Adrenal gland (tissue), 12 donors: ENCODE data around the gene LDAF1. TPM values are rescaled to one million over a fixed set of nuclear protein-coding genes. Genes with fewer than 3 reads are reported as not detected.

Experiments
- DNase-seq, 7 donors: peaks; one replicate each; pipeline ENCODE4 v3.0.0-alpha.2; 2019 to 2020
- H3K27ac ChIP-seq, 5 donors: fragments of 200-600 bp; sonication (generic) in 4 of 5; 1 replicate in 3 of 5; 2 replicates in 2 of 5; pipeline versions ENCODE4 v1.5.1 to v1.8.0; 2016 to 2020; ENCODE audit warnings: mild to moderate bottlenecking in 1 of 5
- H3K27me3 ChIP-seq: fragments of 200-600 bp; 2 replicates; pipeline ENCODE4 v1.8.0; 2021
- H3K36me3 ChIP-seq, 2 donors: fragments of 200-600 bp; replicated peaks in 1 of 2; 1 replicate in 1 of 2; 2 replicates in 1 of 2; pipeline versions ENCODE4 v1.5.1 to v1.8.0; 2018 to 2022
- H3K4me1 ChIP-seq, 2 donors: fragments of 200-600 bp; replicated peaks in 1 of 2; 1 replicate in 1 of 2; 2 replicates in 1 of 2; pipeline versions ENCODE4 v1.5.1 to v1.8.0; 2018 to 2021
- H3K4me3 ChIP-seq, 4 donors: fragments of 200-600 bp; sonication (generic) in 3 of 4; one replicate each; pipeline ENCODE4 v1.5.1; 2016 to 2018
- H3K9me3 ChIP-seq, 3 donors: fragments of 200-600 bp; sonication (generic) in 1 of 3; replicated peaks in 1 of 3; 1 replicate in 2 of 3; 2 replicates in 1 of 3; pipeline versions ENCODE4 v1.5.1 to v1.8.0; 2016 to 2021
- POLR2A ChIP-seq, 2 donors: fragments of 450-650 bp; IDR thresholded peaks; one replicate each; pipeline ENCODE4 v1.6.1; 2017; ENCODE audit warnings: antibody characterized with exemption in 2 of 2, mild to moderate bottlenecking in 2 of 2, moderate library complexity in 1 of 2
- WGBS, 4 donors: extraction: QIAGEN DNeasy Blood & Tissue Kit in 2 of 4; methylation state at CpG; one replicate each; pipeline versions ENCODE4 v1.1.5 to v1.1.7; 2013 to 2017; 5-methylcytosine and 5-hydroxymethylcytosine counted together
- intact Hi-C, 2 donors: fragments of 100-400 bp; cut with DNase I; formaldehyde crosslinking; loops; one replicate each; pipeline versions ENCODE4 v1.14.1 to v1.15.0; 2022 to 2023
- polyA plus RNA-seq, 3 donors: library from polyadenylated mRNA; stranded (reverse); fragments of 200-250 nt in 2 of 3; fragments of 350-450 nt in 1 of 3; fragmentation: Illumina TruSeq in 1 of 3; extraction: RNeasy Lipid Tissue Mini Kit (QIAGEN cat#74804) in 1 of 3; gene quantifications; one replicate each; pipeline ENCODE4 v1.2.3, GENCODE V29; 2013 to 2014
- total RNA-seq, 9 donors: library from RNA; depleted of rRNA in 4 of 9; stranded (reverse); fragments of >200 nt in 4 of 9; fragments of 120-200 nt in 1 of 9; fragmentation: NEBNext Ultra II Directional in 1 of 9; extraction: Animal tissue kit (Norgen Biotek cat#: 25700) in 1 of 9; gene quantifications; one replicate each; pipeline versions ENCODE4 v1.1.0 to v1.2.4, GENCODE V29; 2013 to 2023
- TF ChIP-seq, protein P1 (sequence below), 6 experiments: fragments of 450-650 bp in 4 of 6; fragments of 200-600 bp in 2 of 6; sonication (generic) in 1 of 6; IDR thresholded peaks; 1 replicate in 5 of 6; 2 replicates in 1 of 6; pipeline versions ENCODE4 v1.5.1 to v1.8.0; 2016 to 2021; ENCODE audit warnings: antibody characterized with exemption in 6 of 6, mild to moderate bottlenecking in 2 of 6, moderate library complexity in 1 of 6
- donor health status: healthy with polysubstance abuse.
- donor health status: Bipolar disorder and iron deficiency.
- donor health status: DM: yes; HTN: yes; CAD: no.
- donor health status: DM: no; HTN: no; CAD: no.
- donor health status: DM: no; HTN: no; CAD: no.
- donor health status: DM: yes; HTN: yes; CAD: no.

The LDAF1 gene
- total and polyA plus RNA-seq, 12 donors, result 4.2 to 194 (median 49.4) TPM

DNA sequence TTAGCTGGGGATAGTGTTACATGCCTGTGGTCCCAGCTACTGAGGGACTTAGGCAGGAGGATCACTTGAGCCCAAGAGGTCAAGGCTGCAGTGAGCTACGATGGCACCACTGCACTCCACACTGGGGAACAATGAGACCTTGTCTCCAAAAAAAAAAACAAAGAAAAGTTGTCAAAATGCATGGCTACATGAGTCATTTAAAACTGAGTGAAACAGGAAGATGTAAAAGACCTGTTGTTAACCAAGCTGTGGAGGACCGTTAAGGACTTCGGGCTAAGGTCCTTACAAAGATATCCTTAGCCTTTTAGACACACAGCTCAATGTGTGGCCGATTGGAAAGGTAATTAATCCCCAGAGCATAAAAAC, 27.8 kb downstream of the LDAF1 start:
- peaks cover 7 to 9% of the 10 kb centered on the region in 2 donors for H3K4me1 ChIP-seq
- intact Hi-C loops, result loop anchor here (5.0 to 10.0 kb wide), 4 partner anchors 91 to 378 kb away; partner anchors contain the start of gene CRYM (in 1 of the 2)
- H3K4me3 ChIP-seq, result no peak overlapping the region
- peaks cover 0 to 7% of the 10 kb centered on the region in 2 donors for H3K36me3 ChIP-seq
- H3K27me3 ChIP-seq, result no peaks in the 10 kb centered on the region
- WGBS, 4 donors, result 44 to 54% (median 46%) methylated on average over 4 of the region's 4 CpGs
- H3K9me3 ChIP-seq, result no peaks in the 10 kb centered on the region
- DNase-seq, result no peak
- no peak overlapping the region for H3K27ac ChIP-seq
- TF ChIP-seq POLR2A (IDR thresholded peaks at IDR 0.05), result no peak
- TF ChIP-seq, protein P1, sequence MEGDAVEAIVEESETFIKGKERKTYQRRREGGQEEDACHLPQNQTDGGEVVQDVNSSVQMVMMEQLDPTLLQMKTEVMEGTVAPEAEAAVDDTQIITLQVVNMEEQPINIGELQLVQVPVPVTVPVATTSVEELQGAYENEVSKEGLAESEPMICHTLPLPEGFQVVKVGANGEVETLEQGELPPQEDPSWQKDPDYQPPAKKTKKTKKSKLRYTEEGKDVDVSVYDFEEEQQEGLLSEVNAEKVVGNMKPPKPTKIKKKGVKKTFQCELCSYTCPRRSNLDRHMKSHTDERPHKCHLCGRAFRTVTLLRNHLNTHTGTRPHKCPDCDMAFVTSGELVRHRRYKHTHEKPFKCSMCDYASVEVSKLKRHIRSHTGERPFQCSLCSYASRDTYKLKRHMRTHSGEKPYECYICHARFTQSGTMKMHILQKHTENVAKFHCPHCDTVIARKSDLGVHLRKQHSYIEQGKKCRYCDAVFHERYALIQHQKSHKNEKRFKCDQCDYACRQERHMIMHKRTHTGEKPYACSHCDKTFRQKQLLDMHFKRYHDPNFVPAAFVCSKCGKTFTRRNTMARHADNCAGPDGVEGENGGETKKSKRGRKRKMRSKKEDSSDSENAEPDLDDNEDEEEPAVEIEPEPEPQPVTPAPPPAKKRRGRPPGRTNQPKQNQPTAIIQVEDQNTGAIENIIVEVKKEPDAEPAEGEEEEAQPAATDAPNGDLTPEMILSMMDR (IDR thresholded peaks at IDR 0.05), result no peak

- TF ChIP-seq POLR2A (IDR thresholded peaks at IDR 0.05), result no peak
- TF ChIP-seq, protein P1 (IDR thresholded peaks at IDR 0.05), result no peak
- intact Hi-C loops, result loop anchor here (5.0 to 10.0 kb wide), 4 partner anchors 88 to 375 kb away; partner anchors contain the start of gene CRYM (in 1 of the 2)
- WGBS, 4 donors, result 69 to 85% (median 79%) methylated on average over 5 of the region's 5 CpGs
- Histone ChIP-seq H3K27ac (no peak overlapping the region), H3K27me3 (no peaks in the 10 kb centered on the region), H3K4me3 (no peak overlapping the region), H3K4me1 (peaks cover 7 to 9% of the 10 kb centered on the region in 2 donors), H3K9me3 (no peaks in the 10 kb centered on the region), H3K36me3 (no peaks in the 10 kb centered on the region)
- no peak for DNase-seq
These were observed 30.8 kb downstream of the LDAF1 start for GRCh38 chr16:21189311-21189710.

- peaks cover 7 to 9% of the 10 kb centered on the region in 2 donors for H3K4me1 ChIP-seq
- 86 to 93% (median 88%) methylated on average over 4 of the region's 4 CpGs for WGBS, 4 donors
- TF ChIP-seq POLR2A (IDR thresholded peaks at IDR 0.05), result no peak
- TF ChIP-seq, protein P1 (IDR thresholded peaks at IDR 0.05), result no peak
- no peak overlapping the region for H3K27ac ChIP-seq
- intact Hi-C loops, result no loop called here
- H3K27me3 ChIP-seq, result no peaks in the 10 kb centered on the region
- DNase-seq, result no peak
- H3K9me3 ChIP-seq, result no peaks in the 10 kb centered on the region
- H3K36me3 ChIP-seq, result no peaks in the 10 kb centered on the region
- no peak overlapping the region for H3K4me3 ChIP-seq
These were observed 31.5 kb downstream of the LDAF1 start for GRCh38 chr16:21190013-21190412.

- Histone ChIP-seq H3K4me3 (no peak overlapping the region), H3K9me3 (no peaks in the 10 kb centered on the region), H3K27ac (no peak overlapping the region), H3K4me1 (peaks cover 7 to 9% of the 10 kb centered on the region in 2 donors), H3K36me3 (no peaks in the 10 kb centered on the region), H3K27me3 (no peaks in the 10 kb centered on the region)
- DNase-seq, result no peak
- TF ChIP-seq POLR2A (IDR thresholded peaks at IDR 0.05), result no peak
- TF ChIP-seq, protein P1 (IDR thresholded peaks at IDR 0.05), result no peak
- intact Hi-C loops, result no loop called here
These were observed 32.1 kb downstream of the LDAF1 start for GRCh38 chr16:21190599-21190998.
